Osteoblast (primary cell): Measurements from ENCODE around the gene WAC. TPM values are rescaled to one million over a fixed set of nuclear protein-coding genes. Genes with fewer than 3 reads are reported as not detected.
"Not testable (repeated sequence)": the region's sequence is repeated elsewhere in the genome, so short reads cannot be mapped to it uniquely, and the experiment has no call there.

Experiments
- DNase-seq: peaks from one replicate; pipeline ENCODE4 v3.0.0; 2011; ENCODE audit warnings: low spot score, mixed read lengths; ENCODE audit not compliant: insufficient read length; ENCODE audit errors: missing footprints
- H2AFZ ChIP-seq: 2 replicates; pipeline ENCODE4 v1.6.0; 2011; ENCODE audit warnings: mild to moderate bottlenecking, low read length
- H3K27ac ChIP-seq: 2 replicates; pipeline ENCODE4 v1.5.1; 2011; ENCODE audit warnings: mild to moderate bottlenecking, low read depth, low read length, moderate library complexity
- H3K27me3 ChIP-seq: 2 replicates; pipeline ENCODE4 v1.6.0; 2012; ENCODE audit warnings: mild to moderate bottlenecking, control low read depth, inconsistent platforms, low read length, moderate library complexity; ENCODE audit not compliant: insufficient read depth
- H3K36me3 ChIP-seq: 2 replicates; pipeline ENCODE4 v1.5.1; 2011; ENCODE audit warnings: mild to moderate bottlenecking, low read length, control low read depth, moderate library complexity; ENCODE audit not compliant: insufficient read depth
- H3K4me1 ChIP-seq: 2 replicates; pipeline ENCODE4 v1.5.1; 2011; ENCODE audit warnings: mild to moderate bottlenecking, low read length, control low read depth, moderate library complexity; ENCODE audit not compliant: insufficient read depth
- H3K4me2 ChIP-seq: 2 replicates; pipeline ENCODE4 v1.6.0; 2011; ENCODE audit warnings: mild to moderate bottlenecking, low read length; ENCODE audit not compliant: insufficient read depth
- H3K4me3 ChIP-seq: fragments of 200-600 bp; sonication (generic); 3 replicates; pipeline ENCODE4 v1.5.1; 2012; ENCODE audit warnings: mild to moderate bottlenecking, low read length, inconsistent platforms; ENCODE audit not compliant: insufficient read depth
- H3K79me2 ChIP-seq: 2 replicates; pipeline ENCODE4 v1.6.0; 2012; ENCODE audit warnings: mild to moderate bottlenecking, low read length, control low read depth, inconsistent platforms; ENCODE audit not compliant: insufficient read depth
- H3K9me3 ChIP-seq: 2 replicates; pipeline ENCODE4 v1.5.1; 2011; ENCODE audit warnings: low read depth, low read length, control low read depth
- H4K20me1 ChIP-seq: 2 replicates; pipeline ENCODE4 v1.6.0; 2012; ENCODE audit warnings: mild to moderate bottlenecking, low read length, control low read depth; ENCODE audit not compliant: insufficient read depth
- total RNA-seq: library from RNA; depleted of rRNA; stranded (reverse); fragments of >200 nt; gene quantifications from 2 replicates; pipeline ENCODE4 v1.2.3, GENCODE V29; 2012
- TF ChIP-seq, protein P1 (sequence below): IDR thresholded peaks from 2 replicates; pipeline ENCODE4 v1.5.1; 2011; ENCODE audit warnings: mild to moderate bottlenecking, low read depth, low read length, moderate library complexity; ENCODE audit errors: extremely low read depth

Gene WAC
- total RNA-seq, 1 donor, result 77.1 TPM

DNA sequence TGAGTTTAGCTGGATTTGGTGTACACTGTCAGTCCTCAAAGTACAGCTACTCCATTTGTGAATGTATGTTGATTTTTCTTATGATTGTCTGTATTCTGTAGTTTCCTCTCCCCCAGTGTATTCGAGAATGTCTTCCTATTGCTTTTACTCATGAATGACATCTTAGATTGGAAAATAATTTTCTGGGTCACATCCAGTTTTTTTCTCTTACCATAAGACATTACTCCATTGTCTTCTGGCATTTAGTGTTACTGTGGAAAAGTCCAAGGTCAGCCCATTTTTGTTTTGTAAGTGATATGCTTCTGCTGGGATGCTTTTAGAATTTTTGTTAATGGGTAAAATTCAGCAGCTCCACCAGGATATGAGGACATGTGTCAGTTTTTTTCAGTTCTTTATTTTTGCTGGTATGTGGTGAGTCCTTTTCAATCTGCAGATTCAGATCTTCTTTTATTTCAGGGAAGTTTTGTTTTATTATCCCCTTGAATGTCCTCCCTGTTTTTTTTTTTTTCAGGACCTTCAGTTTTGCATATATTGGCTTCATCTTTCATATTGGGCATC lies 33.6 kb downstream of the WAC start:
- no peak overlapping the region for H3K4me3 ChIP-seq
- no peaks in the 10 kb centered on the region for H3K27me3 ChIP-seq
- H3K27ac ChIP-seq, result no peak overlapping the region
- H2AFZ ChIP-seq, result no peak overlapping the region
- peaks cover 99% of the 10 kb centered on the region for H3K79me2 ChIP-seq
- H4K20me1 ChIP-seq, result peaks cover 84% of the 10 kb centered on the region
- H3K9me3 ChIP-seq, result no peaks in the 10 kb centered on the region
- DNase-seq, result no peak
- peaks cover 17% of the 10 kb centered on the region for H3K4me1 ChIP-seq
- no peak overlapping the region for H3K4me2 ChIP-seq
- peaks cover 14% of the 10 kb centered on the region for H3K36me3 ChIP-seq
- TF ChIP-seq, protein P1, sequence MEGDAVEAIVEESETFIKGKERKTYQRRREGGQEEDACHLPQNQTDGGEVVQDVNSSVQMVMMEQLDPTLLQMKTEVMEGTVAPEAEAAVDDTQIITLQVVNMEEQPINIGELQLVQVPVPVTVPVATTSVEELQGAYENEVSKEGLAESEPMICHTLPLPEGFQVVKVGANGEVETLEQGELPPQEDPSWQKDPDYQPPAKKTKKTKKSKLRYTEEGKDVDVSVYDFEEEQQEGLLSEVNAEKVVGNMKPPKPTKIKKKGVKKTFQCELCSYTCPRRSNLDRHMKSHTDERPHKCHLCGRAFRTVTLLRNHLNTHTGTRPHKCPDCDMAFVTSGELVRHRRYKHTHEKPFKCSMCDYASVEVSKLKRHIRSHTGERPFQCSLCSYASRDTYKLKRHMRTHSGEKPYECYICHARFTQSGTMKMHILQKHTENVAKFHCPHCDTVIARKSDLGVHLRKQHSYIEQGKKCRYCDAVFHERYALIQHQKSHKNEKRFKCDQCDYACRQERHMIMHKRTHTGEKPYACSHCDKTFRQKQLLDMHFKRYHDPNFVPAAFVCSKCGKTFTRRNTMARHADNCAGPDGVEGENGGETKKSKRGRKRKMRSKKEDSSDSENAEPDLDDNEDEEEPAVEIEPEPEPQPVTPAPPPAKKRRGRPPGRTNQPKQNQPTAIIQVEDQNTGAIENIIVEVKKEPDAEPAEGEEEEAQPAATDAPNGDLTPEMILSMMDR, result no peak

DNA sequence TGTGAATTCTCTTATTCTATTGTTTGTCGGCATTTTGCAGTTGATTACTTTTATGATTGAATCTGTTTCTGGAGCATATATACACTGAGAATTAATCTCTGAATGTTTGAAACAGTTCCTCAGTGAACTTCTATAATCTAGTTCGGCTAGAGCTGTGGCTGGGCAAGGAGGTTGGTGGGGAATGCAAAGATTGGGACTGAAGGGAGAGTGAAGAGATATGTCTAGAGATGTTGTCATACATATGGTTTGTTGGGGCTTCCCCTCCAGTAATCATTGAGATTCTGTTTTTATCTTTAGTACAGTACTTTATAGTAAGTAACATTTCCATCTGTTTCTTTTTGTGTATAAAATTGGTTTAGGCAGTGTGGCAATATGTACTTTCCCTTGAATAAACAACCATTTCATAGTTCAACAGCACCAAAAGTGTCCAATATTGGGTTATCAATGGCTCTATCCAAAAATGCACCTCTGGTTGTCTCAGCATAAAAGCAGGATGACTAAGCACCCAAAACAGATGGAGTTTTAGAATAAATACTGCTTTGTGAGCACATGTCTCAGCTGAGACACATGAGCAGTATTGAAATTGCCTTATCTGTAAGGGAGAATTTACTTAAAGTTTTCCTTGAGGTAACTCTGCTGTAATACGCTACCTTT lies 36.7 kb downstream of the WAC start:
- H3K79me2 ChIP-seq, result peaks cover 99% of the 10 kb centered on the region
- peak overlapping the region; percentile 2 for H3K27ac ChIP-seq
- H3K9me3 ChIP-seq, result no peaks in the 10 kb centered on the region
- peaks cover 80% of the 10 kb centered on the region for H4K20me1 ChIP-seq
- no peaks in the 10 kb centered on the region for H3K27me3 ChIP-seq
- H3K4me1 ChIP-seq, result peaks cover 23% of the 10 kb centered on the region
- DNase-seq, result peak; percentile 63
- H3K36me3 ChIP-seq, result peaks cover 14% of the 10 kb centered on the region
- no peak overlapping the region for H3K4me3 ChIP-seq
- TF ChIP-seq, protein P1, result no peak
- H3K4me2 ChIP-seq, result no peak overlapping the region
- H2AFZ ChIP-seq, result no peak overlapping the region

DNA sequence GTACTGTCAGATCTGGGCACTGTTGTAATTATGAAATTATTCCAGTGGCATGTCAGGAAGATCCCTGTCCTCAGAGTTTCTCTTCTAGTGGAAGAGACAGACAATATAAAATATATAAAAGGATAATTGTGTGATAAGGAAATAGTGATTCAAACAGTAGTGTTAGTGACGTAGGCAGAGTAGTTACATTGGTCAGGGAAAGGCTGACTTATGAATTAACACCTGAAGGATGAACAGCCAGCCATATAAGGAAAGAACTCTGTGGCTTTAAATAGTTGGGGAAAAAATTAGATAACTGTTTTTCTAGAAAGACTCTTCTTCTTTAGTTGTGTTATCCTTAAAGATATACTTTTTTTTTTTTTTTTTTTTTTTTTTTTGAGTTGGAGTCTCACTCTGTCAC lies 37.7 kb downstream of the WAC start:
- no peak overlapping the region for H3K4me3 ChIP-seq
- H3K4me1 ChIP-seq, result peaks cover 23% of the 10 kb centered on the region
- TF ChIP-seq, protein P1, result no peak
- H3K27me3 ChIP-seq, result no peaks in the 10 kb centered on the region
- DNase-seq, result no peak
- no peak overlapping the region for H3K27ac ChIP-seq
- H3K36me3 ChIP-seq, result peaks cover 8% of the 10 kb centered on the region
- no peak overlapping the region for H3K4me2 ChIP-seq
- peaks cover 80% of the 10 kb centered on the region for H4K20me1 ChIP-seq
- no peaks in the 10 kb centered on the region for H3K9me3 ChIP-seq
- peaks cover 100% of the 10 kb centered on the region for H3K79me2 ChIP-seq
- no peak overlapping the region for H2AFZ ChIP-seq

DNA sequence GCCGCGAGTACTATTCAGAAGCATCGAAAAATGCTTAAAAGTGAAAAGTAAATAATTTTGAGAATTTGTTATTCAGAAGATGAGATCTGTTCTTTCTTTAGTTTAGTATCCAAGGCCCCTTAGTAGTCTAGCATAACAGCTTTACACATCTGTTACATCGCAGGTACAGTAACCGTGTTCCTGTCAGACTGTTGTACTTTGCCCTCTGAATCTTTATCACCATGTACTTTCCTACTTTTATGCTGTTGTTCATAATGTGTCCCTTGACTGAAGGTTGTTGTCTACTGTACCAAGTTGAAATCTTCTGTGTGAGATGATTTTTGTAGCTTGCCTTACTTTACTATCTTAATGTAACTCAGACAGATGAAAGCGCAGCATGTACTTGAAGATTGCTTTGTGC lies 38.3 kb downstream of the WAC start:
- peaks cover 100% of the 10 kb centered on the region for H3K79me2 ChIP-seq
- H3K4me2 ChIP-seq, result no peak overlapping the region
- no peak overlapping the region for H2AFZ ChIP-seq
- peaks cover 8% of the 10 kb centered on the region for H3K36me3 ChIP-seq
- H4K20me1 ChIP-seq, result peaks cover 77% of the 10 kb centered on the region
- TF ChIP-seq, protein P1, result no peak
- H3K4me3 ChIP-seq, result no peak overlapping the region
- H3K4me1 ChIP-seq, result peaks cover 17% of the 10 kb centered on the region
- no peaks in the 10 kb centered on the region for H3K9me3 ChIP-seq
- DNase-seq, result no peak
- H3K27ac ChIP-seq, result no peak overlapping the region
- no peaks in the 10 kb centered on the region for H3K27me3 ChIP-seq

DNA sequence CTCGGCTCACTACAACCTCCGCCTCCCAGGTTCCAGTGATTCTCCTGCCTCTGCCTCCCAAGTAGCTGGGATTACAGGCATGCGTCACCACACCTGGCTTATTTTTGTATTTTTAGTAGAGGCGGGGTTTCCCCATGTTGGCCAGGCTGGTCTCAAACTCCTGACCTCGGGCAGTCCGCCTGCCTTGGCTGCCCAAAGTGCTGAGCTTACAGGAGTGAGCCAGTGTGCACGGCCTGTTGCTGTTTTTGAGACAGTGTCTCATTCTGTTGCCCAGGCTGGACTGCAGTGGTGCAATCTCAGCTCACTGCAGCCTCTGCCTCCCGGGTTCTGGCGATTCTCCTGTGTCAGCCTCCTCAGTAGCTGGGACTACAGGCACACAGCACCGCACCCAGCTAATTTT lies 41.3 kb downstream of the WAC start:
- H3K79me2 ChIP-seq, result peaks cover 100% of the 10 kb centered on the region

More for the DNA sequence above, 41.3 kb downstream of the WAC start:
- H3K4me1 ChIP-seq, result peaks cover 13% of the 10 kb centered on the region
- not testable (repeated sequence) for H3K9me3 ChIP-seq, DNase-seq, H3K27me3 ChIP-seq, H3K4me3 ChIP-seq, H3K27ac ChIP-seq, H3K4me2 ChIP-seq, H2AFZ ChIP-seq, H3K36me3 ChIP-seq
- peaks cover 75% of the 10 kb centered on the region for H4K20me1 ChIP-seq
